AG09309 (cell line): ENCODE measurements around the gene NPRL2.

Source experiments
- DNase-seq: peaks from one replicate; pipeline ENCODE4 v3.0.0-alpha.2; 2010; ENCODE audit warnings: low read depth
- H3K4me3 ChIP-seq: 2 replicates; pipeline ENCODE4 v1.5.1; 2011; ENCODE audit warnings: mild to moderate bottlenecking, low read depth, low read length, moderate library complexity; ENCODE audit not compliant: control insufficient read depth
- CTCF ChIP-seq: IDR thresholded peaks from 2 replicates; pipeline ENCODE4 v1.5.1; 2011; ENCODE audit warnings: mild to moderate bottlenecking, low read depth, low read length, inconsistent platforms; ENCODE audit not compliant: insufficient read depth, control insufficient read depth; ENCODE audit errors: missing control alignments

NPRL2 gene

DNA sequence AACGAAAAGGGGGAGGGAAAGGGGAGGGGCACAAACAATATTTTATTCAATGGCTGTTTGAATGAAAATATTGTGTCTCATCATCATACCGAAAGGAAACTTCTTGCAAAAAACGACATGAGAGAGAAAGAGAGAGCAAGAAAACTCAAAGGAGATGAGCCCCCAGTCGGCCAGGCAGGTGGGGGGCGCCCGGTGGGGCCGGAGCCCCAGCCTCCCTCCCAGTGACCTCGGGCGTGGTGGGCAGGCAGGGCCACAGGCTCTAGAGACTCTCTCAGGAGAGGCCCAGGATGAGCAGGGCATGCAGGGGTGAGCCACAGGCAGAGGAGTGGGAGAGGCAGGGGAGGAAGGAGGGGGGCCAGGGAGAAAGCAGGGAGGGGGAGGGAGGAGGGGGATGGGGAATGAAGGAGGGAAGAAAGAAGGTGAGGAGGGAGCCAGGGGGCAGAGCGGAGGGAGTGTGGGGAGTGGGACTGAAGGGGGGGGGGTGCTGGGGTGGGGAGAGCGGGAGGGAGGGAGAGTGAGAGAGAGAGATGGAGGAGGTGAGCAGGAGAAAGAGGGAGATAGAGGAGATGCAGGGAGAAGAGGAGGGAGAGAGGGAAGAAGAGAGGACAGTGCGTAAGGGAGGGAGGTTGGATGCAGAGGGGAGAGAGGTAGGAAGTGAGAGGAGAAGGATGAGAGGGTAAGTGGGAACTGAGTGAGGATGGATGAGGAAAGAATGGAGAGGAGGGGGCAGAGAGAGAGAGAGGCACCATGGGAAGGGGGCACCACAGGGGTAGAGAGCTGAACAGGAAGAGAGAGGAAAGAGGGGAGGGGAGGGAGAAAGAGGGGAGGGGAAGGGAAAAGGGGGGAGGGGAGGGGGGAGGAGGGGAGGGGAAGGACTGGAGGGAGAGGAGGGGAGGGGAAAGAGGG, 22.8 kb upstream of the NPRL2 start:
- no peak overlapping the region for H3K4me3 ChIP-seq
- no peak for TF ChIP-seq CTCF
- DNase-seq: no peak

DNA sequence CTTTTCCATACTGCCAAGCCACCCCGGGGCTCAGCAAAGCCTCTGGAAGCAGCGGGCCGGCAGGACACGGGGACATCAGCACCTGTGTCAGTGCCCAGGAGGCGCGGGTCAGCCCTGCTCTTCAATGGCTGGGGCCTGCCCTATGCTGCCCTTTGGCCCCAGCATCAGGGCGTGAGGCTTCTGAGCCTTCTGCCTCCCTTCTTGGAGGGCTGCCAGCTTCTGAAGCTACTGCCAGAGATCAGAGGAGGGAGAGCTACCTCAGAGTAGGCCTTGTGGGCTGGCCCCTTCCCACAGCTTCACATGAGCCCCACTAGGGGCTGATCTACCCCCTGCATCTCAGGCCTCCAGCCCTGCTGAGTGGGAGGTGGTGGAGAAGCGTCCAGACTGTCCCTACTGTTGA, 21.8 kb upstream of the NPRL2 start:
- DNase-seq: no peak
- H3K4me3 ChIP-seq: no peak overlapping the region
- no peak for TF ChIP-seq CTCF

GRCh38 chr3:50371133-50371685, 20.6 kb upstream of the NPRL2 start:
- H3K4me3 ChIP-seq: no peak overlapping the region
- DNase-seq: no peak
- no peak for TF ChIP-seq CTCF

DNA sequence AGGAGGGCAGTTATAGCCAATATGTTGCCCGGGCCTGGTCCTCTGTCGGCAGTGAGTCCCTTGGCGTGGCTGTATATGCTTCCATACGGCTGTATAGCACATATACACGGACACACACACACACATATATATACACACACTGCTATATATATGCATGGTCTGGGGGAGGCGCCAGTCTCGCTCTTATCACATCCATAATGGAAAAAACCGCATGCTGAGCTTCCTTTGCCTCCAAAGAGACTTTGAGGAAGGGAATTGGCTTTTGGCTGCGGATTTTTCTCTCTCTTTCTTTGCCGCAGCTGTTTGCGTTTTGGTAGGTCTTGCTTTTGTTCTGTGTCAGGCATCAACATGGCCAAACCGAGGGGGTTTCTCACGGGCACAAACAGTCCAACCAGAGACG, 20.0 kb upstream of the NPRL2 start:
- no peak for TF ChIP-seq CTCF
- no peak overlapping the region for H3K4me3 ChIP-seq
- no peak for DNase-seq

- no peak for DNase-seq
- TF ChIP-seq CTCF: no peak
- no peak overlapping the region for H3K4me3 ChIP-seq
Measured at GRCh38 chr3:50369012-50369670, 18.6 kb upstream of the NPRL2 start.

DNA sequence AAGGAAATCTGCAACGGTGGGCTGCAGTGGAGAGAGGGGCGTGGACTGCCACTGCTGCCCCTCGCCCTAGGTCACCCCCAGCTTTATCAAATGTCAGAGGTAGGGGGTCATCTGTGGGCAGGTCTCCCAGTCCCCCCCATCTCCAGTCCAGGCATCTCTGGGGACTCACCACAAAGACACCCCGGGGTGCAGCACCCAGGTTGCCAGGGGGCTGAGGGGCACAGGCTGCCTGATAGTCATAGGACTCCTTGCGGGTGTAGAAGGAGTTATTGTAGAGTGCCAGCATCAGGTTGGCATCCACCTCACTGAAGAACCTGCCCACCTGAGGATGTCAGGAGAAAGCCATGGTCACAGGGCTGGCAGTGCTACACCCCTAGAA, 15.3 kb upstream of the NPRL2 start:
- no peak for DNase-seq
- no peak for TF ChIP-seq CTCF
- no peak overlapping the region for H3K4me3 ChIP-seq
